Hepatocyte (in vitro differentiated cells): ENCODE measurements around the gene KRT85. TPM values are rescaled to one million over a fixed set of nuclear protein-coding genes. Genes with fewer than 3 reads are reported as not detected.

Experiments used
- DNase-seq: peaks from one replicate; pipeline ENCODE4 v3.0.0-alpha.2; 2016; ENCODE audit warnings: low spot score
- H2AFZ ChIP-seq: fragments of 200-600 bp; sonication (generic); 2 replicates; pipeline ENCODE4 v1.6.0; 2016; ENCODE audit warnings: antibody characterized with exemption, mild to moderate bottlenecking
- H3K27ac ChIP-seq: fragments of 200-600 bp; sonication (generic); 2 replicates; pipeline ENCODE4 v1.5.1; 2016; ENCODE audit warnings: mild to moderate bottlenecking
- H3K27me3 ChIP-seq: fragments of 200-600 bp; sonication (generic); 2 replicates; pipeline ENCODE4 v1.6.1; 2016
- H3K36me3 ChIP-seq: fragments of 200-600 bp; sonication (generic); replicated peaks from 2 replicates; pipeline ENCODE4 v1.5.1; 2016; ENCODE audit warnings: low read depth; ENCODE audit not compliant: insufficient read depth
- H3K4me1 ChIP-seq: fragments of 200-600 bp; sonication (generic); 2 replicates; pipeline ENCODE4 v1.5.1; 2016; ENCODE audit warnings: mild to moderate bottlenecking, moderate library complexity; ENCODE audit not compliant: insufficient read depth
- H3K4me2 ChIP-seq: fragments of 200-600 bp; sonication (generic); 2 replicates; pipeline ENCODE4 v1.6.0; 2016
- H3K4me3 ChIP-seq: fragments of 200-600 bp; sonication (generic); 2 replicates; pipeline ENCODE4 v1.5.1; 2016; ENCODE audit warnings: mild to moderate bottlenecking
- H3K79me2 ChIP-seq: fragments of 200-600 bp; sonication (generic); 2 replicates; pipeline ENCODE4 v1.6.0; 2017; ENCODE audit warnings: mild to moderate bottlenecking
- H3K9me2 ChIP-seq: fragments of 200-600 bp; sonication (generic); replicated peaks from 2 replicates; pipeline ENCODE4 v1.6.0; 2017; ENCODE audit warnings: mild to moderate bottlenecking; ENCODE audit not compliant: insufficient read depth
- H3K9me3 ChIP-seq: fragments of 200-600 bp; sonication (generic); 2 replicates; pipeline ENCODE4 v1.5.1; 2016; ENCODE audit warnings: low read depth, mild to moderate bottlenecking
- H4K20me1 ChIP-seq: fragments of 200-600 bp; sonication (generic); 2 replicates; pipeline ENCODE4 v1.6.0; 2016; ENCODE audit warnings: mild to moderate bottlenecking; ENCODE audit not compliant: insufficient read depth, poor library complexity, severe bottlenecking
- CTCF ChIP-seq: fragments of 200-600 bp; sonication (generic); IDR thresholded peaks from 2 replicates; pipeline ENCODE4 v1.5.1; 2016; ENCODE audit warnings: antibody characterized with exemption, mild to moderate bottlenecking; ENCODE audit not compliant: poor library complexity
- EZH2 ChIP-seq: fragments of 200-600 bp; sonication (generic); IDR thresholded peaks from 2 replicates; pipeline ENCODE4 v1.6.1; 2016; ENCODE audit warnings: antibody characterized with exemption, mild to moderate bottlenecking, borderline replicate concordance
- EZH2phosphoT487 ChIP-seq: fragments of 200-600 bp; sonication (generic); IDR thresholded peaks from one replicate; pipeline ENCODE4 v1.6.1; 2018; ENCODE audit warnings: antibody characterized with exemption, mild to moderate bottlenecking, low read depth, moderate library complexity; ENCODE audit not compliant: unreplicated experiment, severe bottlenecking
- WGBS: methylation state at CpG from one replicate; pipeline ENCODE4 v1.1.6; 2016; ENCODE audit warnings: low lambda C conversion rate; ENCODE audit errors: missing lambda C conversion rate; 5-methylcytosine and 5-hydroxymethylcytosine counted together
- polyA plus RNA-seq: library from polyadenylated mRNA; unstranded; fragments of >200 nt; fragmentation: Nextera tagmentation; extraction: Ambion mirVana; gene quantifications from 2 replicates; pipeline ENCODE4 v1.2.1, GENCODE V29; 2016
- total RNA-seq: library from RNA; depleted of rRNA; stranded (reverse); fragments of >200 nt; gene quantifications from 2 replicates; pipeline ENCODE4 v1.2.3, GENCODE V29; 2014

Gene KRT85
- total and polyA plus RNA-seq, 2 experiments from 2014 or later, result not detected

GRCh38 chr12:52313461-52313860, 53.8 kb downstream of the KRT85 start:
- no peaks in the 10 kb centered on the region for H3K4me1 ChIP-seq

DNA sequence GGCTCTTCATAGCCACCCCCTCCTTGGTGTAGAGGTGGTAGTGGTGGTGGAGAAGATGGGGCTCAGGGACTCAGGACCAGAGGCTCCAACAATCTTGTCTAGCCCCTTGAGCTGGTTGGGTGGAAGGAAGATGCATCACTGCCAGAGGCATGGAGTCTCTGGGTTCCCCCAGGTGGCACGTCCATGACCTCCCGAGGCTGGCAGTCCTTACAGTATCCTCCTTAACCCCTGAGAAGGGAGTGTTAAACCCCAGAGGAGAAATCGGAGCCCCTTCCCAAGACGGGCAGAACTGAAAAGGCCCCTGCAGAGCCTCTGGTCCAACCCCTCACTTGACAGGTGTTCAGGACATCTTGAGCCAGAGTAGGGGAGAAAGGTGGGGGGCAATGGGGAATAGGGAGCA, 55.2 kb downstream of the KRT85 start:
- WGBS, result 78% methylated on average over 4 of the region's 4 CpGs
- H3K27me3 ChIP-seq, result peaks cover 14% of the 10 kb centered on the region
- H3K79me2 ChIP-seq, result no peaks in the 10 kb centered on the region

More at GRCh38 chr12:52313461-52313860, 53.8 kb downstream of the KRT85 start:
- Histone ChIP-seq H4K20me1 (no peaks in the 10 kb centered on the region), H3K79me2 (no peaks in the 10 kb centered on the region), H3K36me3 (no peaks in the 10 kb centered on the region), H3K4me2 (no peak overlapping the region), H3K9me3 (no peaks in the 10 kb centered on the region), H3K4me3 (no peak overlapping the region), H3K9me2 (no peaks in the 10 kb centered on the region), H3K27me3 (peaks cover 7% of the 10 kb centered on the region), H3K27ac (no peak overlapping the region), H2AFZ (no peak overlapping the region)
- no peak for DNase-seq
- 83% methylated on average over 3 of the region's 3 CpGs for WGBS
- TF ChIP-seq CTCF, result no peak
- no peak for TF ChIP-seq EZH2
- TF ChIP-seq EZH2phosphoT487, result no peak

DNA sequence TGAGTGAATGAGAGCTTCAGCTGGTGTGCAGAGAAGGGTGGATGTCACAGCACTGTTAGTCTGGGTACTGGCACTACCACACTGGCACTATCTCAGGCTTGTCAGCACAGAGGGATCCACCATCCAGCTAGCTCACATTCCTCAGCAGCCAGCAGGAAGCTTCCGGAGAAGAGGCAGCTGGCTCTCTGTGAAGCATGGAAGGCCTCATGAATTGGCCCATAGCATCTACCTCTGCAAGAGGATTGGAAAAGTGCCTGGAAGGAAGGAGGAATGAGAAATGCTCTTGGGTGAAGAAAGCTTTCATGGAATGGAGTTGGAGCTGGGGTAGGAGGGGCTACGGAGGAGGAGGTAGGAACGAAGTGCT, 56.0 kb downstream of the KRT85 start:
- Histone ChIP-seq H4K20me1 (no peaks in the 10 kb centered on the region), H3K27me3 (peaks cover 21% of the 10 kb centered on the region), H3K27ac (no peak overlapping the region), H2AFZ (no peak overlapping the region), H3K4me2 (no peak overlapping the region), H3K4me3 (no peak overlapping the region), H3K9me2 (no peaks in the 10 kb centered on the region), H3K36me3 (no peaks in the 10 kb centered on the region), H3K79me2 (no peaks in the 10 kb centered on the region), H3K4me1 (peaks cover 6% of the 10 kb centered on the region), H3K9me3 (no peaks in the 10 kb centered on the region)
- DNase-seq, result no peak
- 88% methylated on average over 3 of the region's 3 CpGs for WGBS
- no peak for TF ChIP-seq CTCF
- no peak for TF ChIP-seq EZH2
- no peak for TF ChIP-seq EZH2phosphoT487

More for the DNA sequence above, 55.2 kb downstream of the KRT85 start:
- H4K20me1 ChIP-seq, result no peaks in the 10 kb centered on the region
- H3K4me2 ChIP-seq, result no peak overlapping the region
- H2AFZ ChIP-seq, result no peak overlapping the region
- H3K27ac ChIP-seq, result no peak overlapping the region
- H3K4me3 ChIP-seq, result no peak overlapping the region
- no peaks in the 10 kb centered on the region for H3K36me3 ChIP-seq
- TF ChIP-seq CTCF (no peak), EZH2phosphoT487 (no peak), EZH2 (no peak)
- no peaks in the 10 kb centered on the region for H3K9me2 ChIP-seq
- DNase-seq, result no peak
- H3K4me1 ChIP-seq, result peaks cover 6% of the 10 kb centered on the region
- H3K9me3 ChIP-seq, result no peaks in the 10 kb centered on the region
